Kidney glomerular epithelial cell (primary cell): Measurements from ENCODE around the gene PHB1.

ENCODE experiments used
- DNase-seq: peaks from one replicate; lab custom pipeline; 2025; lab: John Stamatoyannopoulos, UW

Gene PHB1

DNA sequence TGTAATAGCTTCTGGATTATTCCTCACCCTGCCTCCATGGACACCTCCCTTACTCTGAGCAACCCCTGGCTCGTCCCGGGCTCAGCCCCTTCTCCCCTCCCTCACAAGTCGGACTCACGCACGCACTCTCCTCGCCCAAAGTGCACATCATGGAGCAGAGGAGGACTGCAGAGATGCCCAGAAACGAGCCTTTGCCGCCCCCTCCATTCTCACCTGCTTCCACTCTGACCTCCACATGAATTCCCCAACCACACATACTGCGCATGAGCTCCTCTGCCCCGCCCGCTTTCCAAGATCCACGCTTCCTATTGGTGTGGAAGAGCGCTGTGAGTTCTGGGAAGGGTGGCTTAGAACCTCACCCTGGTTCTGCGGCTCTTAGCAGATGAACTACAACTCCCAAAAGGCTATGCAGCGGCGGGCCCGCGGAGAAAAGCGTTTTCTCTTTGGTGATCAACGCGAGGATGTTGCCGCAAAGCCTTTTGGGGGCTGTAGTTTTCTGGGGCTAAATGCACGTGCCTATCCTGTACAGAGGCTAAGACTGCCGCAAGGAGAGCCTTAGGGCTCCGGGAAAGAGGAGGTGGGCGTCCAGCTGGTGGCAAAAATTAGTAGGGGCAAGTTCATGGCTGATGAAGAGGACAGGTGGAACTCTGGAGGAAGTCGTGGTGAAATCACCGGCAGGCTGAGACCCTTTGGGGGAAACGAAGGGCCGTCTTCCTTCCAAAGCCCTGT is at the start of gene PHB1:
Gene PHB1, minus strand, starts transcription at position 261 of the 729 bp plus-strand sequence. CDS start 1,618 bp downstream, outside the sequence.
- DNase-seq, result peak; percentile 97

DNA sequence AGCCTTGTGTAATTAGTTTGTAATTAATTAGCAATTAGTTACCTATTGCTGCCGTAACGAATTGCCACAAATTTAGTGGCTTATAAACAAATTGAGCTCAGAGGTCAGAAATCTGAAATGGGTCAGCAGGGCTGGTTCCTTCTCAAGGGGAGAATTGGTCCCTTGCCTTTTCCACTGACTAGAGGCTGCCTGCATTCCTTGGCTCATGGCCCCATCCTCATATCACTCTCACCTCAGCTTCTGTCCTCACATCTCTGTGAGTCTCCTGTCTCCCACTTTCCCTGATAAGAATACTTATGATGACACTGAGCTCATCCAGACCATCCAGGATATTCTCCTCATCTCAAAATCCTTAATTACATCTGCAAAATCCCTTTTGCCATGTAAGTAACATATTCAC is 49.4 kb upstream of the PHB1 start:
- DNase-seq, result no peak

DNA sequence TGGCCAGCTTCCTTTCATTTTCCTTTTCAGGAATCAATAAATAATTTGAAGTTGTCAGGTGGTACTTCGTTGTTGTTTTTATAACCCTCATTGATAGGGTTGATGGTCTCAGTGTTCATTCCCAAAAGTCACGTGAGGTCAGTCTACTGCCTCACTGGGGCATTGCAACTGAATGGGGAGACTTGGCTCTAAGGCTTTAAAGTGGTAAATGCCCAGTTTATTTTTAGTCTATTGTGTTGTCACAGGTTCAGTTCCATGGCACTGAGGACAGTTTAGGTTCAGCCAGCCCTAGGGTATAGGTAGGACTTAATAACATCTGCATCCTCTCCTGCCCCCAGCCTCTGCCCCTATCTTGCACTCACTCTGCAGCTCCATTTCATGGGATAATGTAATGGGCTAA is 46.9 kb upstream of the PHB1 start:
- DNase-seq, result no peak

DNA sequence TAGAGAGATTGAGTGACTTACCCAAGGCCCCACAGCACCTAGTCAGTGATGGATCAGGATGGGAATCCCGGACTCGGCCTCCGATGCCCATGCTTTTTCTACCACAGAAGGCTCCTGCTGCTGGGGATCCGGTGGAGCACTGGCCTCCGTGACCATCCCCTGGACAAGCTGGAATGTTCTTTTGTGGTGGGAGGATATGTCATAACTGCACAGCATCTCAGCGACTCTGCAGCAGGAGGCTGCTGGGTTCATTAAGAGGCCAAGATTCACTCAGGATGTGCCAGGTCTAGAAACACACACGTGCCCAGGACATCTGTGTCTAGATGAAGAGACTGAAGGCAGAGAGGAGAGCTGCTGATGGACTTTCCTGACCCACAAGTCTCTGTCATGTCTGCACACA is 45.7 kb upstream of the PHB1 start:
- DNase-seq, result no peak

DNA sequence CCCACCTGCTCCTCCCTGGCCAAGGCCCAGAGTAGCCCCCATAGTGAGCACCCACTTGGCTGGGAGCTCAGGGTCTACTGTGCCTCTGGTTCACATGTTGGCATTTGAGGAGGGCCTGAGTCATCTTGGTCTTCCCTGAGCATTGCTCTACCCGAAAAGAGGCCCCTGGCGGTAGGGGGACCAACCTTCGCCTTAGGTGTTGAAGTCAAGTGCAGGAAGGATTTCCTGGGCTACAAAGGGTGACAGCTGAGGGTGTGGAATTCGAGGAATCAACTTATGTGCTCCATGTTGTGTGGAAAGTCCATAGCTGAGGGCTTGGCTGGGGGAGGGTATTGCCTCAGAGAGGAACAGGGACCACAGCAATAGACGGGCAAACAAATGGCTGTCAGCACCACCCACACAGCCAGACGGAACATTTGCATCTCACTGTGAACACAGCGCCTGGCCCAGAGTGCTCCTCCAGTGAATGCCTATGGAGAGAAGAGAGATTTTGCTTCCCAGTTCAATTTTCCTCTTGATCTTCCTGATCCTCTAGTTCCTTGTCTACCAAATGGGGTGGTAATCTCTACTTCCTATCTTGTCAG is 44.8 kb upstream of the PHB1 start:
- no peak for DNase-seq

DNA sequence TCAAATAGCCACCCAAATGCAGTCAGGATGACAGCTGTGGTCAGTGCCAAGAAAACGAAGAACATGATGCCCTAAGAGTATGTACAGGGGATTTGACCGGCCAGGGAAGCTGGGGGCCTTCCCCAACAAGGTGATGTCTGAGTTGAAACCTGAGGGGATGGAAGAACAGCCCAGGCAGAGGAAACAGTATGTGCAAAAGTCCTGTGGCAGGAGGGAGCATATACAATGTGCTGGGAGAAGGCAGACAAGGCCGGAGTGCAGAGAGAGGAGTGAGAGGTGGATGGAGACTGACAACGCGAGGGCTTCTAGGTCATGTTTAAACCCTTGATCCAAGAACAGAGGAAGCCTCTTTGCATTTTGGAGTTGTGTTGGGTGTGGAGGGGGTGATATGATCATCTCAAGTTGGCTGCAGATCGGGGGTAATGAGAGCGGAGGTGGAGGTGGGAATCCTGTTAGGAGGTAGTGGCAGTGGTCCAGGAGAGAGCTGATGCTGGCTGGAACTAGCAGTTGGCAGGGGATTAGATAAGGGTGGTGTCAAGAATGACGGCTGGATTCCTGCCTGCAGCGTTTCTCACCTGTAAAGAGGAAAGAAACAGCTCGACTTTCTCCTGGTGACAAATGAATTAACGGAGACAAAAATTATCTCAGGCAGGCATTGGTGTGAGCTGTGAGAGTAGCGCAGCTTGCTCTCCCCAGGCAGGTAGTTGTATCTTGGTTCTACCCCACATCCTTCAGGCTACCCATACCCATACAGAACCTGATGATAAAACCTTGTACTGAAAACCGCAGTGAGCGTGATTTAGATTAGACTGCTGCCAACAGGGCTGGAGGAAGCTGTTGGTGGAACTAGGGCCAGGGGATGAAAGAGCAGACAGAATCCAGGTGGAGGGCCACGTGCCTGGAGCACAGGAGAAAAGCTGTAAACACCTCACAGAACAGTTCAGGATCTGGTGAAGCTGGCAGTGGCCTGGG is 43.2 kb upstream of the PHB1 start:
- no peak for DNase-seq

- DNase-seq, result peak; percentile 95
These were observed 41.7 kb upstream of the PHB1 start for GRCh38 chr17:49456183-49456965.

- no peak for DNase-seq
These were observed 40.7 kb upstream of the PHB1 start for GRCh38 chr17:49455272-49455861.

DNA sequence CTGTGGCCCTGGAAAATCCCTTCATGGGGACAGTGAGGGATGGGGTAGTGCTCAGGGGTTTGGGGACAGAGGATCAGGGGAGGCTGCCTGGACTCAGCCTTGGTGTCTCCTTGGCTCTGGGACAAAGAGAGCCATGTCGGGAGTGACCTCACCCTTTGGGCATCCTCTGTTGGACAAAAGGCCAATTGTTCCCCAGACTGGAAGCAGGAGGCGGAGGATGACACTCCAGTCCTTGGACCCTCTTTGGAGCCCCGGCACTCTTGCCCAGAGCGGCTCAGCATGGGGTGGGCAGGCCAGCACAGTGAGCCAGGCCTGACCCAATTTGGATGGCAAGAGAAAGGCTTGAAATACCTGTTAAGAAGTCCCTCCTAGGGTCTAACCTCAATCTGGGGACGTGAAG is 39.4 kb upstream of the PHB1 start:
- DNase-seq, result no peak

DNA sequence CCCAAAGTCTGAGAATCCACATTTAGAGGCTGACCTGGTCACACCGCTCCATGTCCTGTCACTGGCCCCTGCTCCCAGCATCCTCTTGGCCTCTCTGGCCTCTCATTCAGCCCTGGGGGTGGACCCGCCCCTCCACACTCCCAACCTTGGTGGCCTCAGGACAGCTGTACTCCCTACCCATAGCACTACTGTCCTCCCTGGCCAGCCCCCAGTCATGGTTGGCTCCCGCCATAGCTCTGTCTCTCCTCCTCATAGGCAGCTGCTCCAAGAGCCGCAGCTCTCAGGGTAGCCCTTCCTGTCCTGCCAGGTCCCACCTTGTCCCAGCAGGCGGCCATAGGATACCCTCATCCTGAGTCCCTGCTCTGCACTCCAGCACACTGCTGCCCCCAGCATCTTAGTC is 38.0 kb upstream of the PHB1 start:
- DNase-seq, result no peak

- DNase-seq, result no peak
These were observed 37.5 kb upstream of the PHB1 start for GRCh38 chr17:49452201-49452600.

DNA sequence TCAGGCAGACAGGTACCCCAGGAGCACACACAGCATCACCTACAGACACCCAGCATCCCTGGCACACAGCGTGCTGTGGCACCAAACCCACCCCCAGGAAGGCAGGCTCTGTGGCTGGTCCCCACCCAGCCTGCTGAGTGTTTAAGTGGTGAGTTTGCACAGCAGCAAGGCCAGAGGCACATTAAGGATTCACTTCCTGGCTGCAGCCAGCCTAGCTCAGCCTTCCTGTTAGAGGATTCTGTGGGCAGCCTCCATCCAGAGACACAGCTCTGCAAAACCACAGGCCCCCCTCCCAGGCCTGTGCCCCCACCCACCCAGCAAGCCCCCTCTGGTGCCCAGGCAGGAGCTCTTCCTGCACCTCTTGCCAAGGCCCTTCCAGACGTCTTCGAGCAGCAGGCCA is 36.1 kb upstream of the PHB1 start:
- no peak for DNase-seq

GRCh38 chr17:49450181-49450580 is 35.5 kb upstream of the PHB1 start:
- DNase-seq, result no peak

DNA sequence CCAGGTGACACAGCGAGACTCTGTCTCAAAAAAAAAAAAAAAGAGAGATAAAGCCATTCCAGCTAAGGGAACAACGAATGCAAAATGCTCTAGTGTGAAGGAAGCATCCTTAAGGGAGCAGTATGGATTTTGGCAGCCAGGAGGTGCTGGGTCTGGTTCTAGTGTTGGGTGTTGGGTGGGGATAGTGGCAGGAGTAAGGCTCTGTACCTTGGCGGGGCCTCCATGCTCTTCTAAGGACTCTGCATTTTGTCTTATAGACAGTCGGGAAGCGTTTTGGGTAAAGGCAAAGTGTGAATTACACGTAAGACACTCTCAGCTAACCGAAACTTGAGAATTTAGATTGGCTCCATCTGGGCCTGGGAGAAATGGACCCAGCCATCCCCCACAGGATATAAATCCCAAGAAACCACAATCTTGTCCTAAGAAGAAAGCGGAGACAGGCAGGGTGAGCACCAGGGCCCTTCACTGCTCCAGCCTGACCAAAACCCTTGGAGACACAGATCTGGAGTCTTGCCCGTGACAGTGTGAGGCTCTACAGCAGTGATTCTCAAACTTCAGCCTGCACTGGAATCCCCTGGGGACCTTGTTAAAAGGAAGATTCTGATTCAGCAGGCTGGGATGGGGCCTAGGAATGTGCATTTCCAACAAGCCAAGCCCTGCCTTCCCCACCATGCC is 33.1 kb upstream of the PHB1 start:
- no peak for DNase-seq

- DNase-seq, result no peak
These were observed 30.9 kb upstream of the PHB1 start for GRCh38 chr17:49445591-49445990.

DNA sequence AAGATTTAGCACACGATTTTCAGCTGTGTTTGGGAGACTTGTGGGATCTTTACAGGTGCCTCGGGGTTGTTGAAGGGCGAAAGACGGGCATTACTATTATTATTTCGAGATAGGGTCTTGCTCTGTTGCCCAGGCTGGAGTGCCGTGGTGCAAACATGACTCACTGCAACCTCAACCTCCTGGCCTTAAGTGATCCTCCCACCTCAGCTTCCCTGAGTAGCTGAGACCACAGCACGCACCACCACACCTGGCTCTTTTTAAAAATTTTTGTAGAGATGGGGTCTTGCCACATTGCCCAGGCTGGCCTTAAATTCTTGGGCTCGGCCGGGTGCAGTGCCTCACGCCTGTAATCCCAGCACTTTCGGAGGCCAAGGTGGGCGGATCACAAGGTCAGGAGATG is 29.7 kb upstream of the PHB1 start:
- no peak for DNase-seq

DNA sequence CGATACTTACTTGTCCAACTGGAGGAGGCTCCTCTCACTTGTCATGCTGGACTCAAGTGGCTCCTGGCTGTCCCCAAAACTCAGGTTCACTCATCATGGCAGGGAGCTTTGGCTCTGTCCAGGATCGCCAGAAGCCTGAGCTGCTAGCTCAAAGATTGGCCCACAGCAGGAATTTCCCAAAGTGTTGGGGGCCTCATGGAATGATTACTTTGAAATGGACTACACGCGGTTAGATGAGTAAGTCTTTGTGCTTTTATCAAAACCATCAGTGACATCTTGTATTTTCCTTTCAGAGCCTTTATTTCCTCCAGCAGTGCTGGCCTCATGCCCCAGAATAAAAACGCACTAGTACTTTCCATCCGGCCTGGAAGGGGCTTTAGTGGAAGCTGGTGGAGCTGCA is 29.2 kb upstream of the PHB1 start:
- no peak for DNase-seq

DNA sequence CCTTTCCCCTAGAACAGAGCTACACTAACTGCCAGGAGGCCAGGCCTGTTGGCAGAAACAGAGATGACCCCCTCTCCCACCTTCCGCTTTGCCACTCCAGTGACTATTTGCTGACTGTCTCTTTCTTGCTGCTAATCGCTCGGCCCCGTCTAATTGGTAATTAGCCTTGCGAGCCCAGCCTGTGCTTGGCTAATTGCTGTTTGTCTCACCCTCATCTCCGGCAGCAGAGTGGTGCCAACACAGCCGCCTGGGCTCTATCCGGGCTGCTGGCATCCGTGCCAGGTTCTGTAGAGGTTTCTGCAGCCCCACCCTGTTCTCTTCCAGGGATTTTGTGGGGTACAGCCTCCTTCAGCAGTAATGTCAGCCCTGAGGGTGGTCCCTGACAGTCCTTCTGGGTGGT is 27.4 kb upstream of the PHB1 start:
- no peak for DNase-seq

GRCh38 chr17:49441578-49441977 is 26.9 kb upstream of the PHB1 start:
- no peak for DNase-seq

DNA sequence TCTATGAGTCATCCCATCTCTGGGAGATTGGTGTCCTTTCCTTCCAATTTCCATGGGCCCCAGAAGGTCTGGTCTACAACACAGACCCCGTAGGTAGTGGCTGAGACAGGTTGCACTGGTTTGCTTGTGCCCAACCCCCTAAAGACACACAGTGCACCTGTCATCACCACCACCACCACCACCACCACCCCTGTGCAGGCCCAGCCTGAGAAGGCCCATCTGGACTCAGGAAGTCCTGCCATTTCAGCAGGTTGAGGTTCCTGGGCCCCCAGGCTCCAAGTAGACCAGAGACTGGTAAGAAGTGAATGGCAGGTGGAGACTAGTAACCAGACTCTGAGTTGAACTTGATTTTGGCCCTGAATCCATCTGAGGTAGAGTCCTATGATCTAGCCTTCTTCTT is 25.9 kb upstream of the PHB1 start:
- DNase-seq, result no peak
